ENCODE results near the gene DIAPH2. TPM values are rescaled to one million over a fixed set of nuclear protein-coding genes. Genes with fewer than 3 reads are reported as not detected.

DIAPH2 gene
- total RNA-seq, 1 experiment from 2014 or later = 15.9 TPM

DNA sequence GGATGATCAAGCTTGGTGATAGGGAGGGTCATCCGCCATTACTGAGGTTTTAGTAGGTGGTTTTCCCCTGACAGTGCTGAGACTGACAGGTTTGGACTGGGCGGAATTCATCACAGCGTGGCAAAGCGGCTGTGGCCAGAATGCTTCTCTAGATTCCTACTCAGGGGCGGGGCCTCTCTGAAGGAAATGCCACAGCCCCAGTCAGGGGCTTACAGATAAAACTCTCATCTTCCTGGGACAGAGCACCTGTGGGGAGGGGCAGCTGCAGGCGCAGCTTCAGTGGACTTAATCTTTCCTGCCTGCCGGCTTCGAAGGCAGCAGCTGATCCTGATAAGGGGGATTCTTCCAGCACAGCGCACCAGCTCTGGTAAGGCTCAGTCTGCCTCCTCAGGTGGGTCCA is 515.8 kb downstream of the DIAPH2 start (continued):
- TF ChIP-seq, protein P1, sequence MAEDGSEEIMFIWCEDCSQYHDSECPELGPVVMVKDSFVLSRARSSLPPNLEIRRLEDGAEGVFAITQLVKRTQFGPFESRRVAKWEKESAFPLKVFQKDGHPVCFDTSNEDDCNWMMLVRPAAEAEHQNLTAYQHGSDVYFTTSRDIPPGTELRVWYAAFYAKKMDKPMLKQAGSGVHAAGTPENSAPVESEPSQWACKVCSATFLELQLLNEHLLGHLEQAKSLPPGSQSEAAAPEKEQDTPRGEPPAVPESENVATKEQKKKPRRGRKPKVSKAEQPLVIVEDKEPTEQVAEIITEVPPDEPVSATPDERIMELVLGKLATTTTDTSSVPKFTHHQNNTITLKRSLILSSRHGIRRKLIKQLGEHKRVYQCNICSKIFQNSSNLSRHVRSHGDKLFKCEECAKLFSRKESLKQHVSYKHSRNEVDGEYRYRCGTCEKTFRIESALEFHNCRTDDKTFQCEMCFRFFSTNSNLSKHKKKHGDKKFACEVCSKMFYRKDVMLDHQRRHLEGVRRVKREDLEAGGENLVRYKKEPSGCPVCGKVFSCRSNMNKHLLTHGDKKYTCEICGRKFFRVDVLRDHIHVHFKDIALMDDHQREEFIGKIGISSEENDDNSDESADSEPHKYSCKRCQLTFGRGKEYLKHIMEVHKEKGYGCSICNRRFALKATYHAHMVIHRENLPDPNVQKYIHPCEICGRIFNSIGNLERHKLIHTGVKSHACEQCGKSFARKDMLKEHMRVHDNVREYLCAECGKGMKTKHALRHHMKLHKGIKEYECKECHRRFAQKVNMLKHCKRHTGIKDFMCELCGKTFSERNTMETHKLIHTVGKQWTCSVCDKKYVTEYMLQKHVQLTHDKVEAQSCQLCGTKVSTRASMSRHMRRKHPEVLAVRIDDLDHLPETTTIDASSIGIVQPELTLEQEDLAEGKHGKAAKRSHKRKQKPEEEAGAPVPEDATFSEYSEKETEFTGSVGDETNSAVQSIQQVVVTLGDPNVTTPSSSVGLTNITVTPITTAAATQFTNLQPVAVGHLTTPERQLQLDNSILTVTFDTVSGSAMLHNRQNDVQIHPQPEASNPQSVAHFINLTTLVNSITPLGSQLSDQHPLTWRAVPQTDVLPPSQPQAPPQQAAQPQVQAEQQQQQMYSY (CRISPR knock-in tag; IDR thresholded peaks at IDR 0.05) = no peak

DNA sequence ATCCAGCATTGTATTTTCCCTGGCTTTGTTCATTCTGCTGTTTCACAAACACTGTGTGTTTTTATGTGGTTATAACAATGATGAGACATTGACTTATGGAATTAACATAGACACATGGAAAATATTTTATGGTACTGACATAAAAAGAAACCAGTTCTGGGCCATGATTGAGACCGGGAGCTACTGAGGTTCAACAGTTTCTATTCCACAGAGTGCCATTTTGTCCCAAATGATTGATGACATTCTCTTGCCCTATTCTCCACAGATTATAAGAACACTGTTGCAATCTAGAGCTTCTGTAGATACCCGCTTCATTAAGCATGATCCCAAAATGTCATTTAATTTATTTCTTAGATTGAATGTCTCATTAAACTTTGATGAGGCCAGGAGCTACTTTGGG is 525.9 kb downstream of the DIAPH2 start:
- no peak for TF ChIP-seq ZBTB21 (CRISPR knock-in tag; IDR thresholded peaks at IDR 0.05; ENCODE audit: borderline replicate concordance)
- TF ChIP-seq, protein P2, sequence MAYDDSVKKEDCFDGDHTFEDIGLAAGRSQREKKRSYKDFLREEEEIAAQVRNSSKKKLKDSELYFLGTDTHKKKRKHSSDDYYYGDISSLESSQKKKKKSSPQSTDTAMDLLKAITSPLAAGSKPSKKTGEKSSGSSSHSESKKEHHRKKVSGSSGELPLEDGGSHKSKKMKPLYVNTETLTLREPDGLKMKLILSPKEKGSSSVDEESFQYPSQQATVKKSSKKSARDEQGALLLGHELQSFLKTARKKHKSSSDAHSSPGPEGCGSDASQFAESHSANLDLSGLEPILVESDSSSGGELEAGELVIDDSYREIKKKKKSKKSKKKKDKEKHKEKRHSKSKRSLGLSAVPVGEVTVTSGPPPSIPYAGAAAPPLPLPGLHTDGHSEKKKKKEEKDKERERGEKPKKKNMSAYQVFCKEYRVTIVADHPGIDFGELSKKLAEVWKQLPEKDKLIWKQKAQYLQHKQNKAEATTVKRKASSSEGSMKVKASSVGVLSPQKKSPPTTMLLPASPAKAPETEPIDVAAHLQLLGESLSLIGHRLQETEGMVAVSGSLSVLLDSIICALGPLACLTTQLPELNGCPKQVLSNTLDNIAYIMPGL (CRISPR knock-in tag; IDR thresholded peaks at IDR 0.05) = no peak
- H3K9me3 Mint-ChIP-seq = 0 out of 2 replicates have a peak, but pooled peaks cover 3% of the 10 kb centered on the region
- CTCF ChIA-PET = no interaction called here
- DNase-seq (ENCODE audit: low spot score) = no peak
- H3K4me1 Mint-ChIP-seq = no peaks in the 10 kb centered on the region
- no peaks in the 10 kb centered on the region for H3K36me3 Mint-ChIP-seq
- no peak for ATAC-seq
- H3K27ac Mint-ChIP-seq = no peak overlapping the region
- H3K4me3 Mint-ChIP-seq = no peak overlapping the region
- POLR2A ChIA-PET = no interaction called here
- H3K27me3 Mint-ChIP-seq (ENCODE audit: low read depth) = no peaks in the 10 kb centered on the region

DNA sequence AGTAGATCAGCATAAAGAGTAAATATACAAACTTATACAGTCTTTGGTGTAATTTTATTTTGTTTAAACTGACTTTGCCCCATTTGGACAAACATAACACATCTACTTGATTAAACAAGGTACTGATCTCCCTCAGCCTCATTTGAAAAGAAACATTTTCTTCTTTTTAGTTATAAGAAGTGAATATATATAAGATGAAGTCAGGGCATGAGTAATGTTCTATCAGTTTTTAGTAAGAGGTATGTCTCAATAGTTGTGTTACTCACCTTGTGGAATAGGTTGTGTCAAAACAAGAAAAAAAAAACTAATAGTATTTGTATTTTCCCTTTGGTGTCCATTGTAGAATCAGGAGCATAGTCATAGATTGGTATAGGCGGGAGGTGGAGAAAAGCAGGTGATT is 526.4 kb downstream of the DIAPH2 start:
- no peaks in the 10 kb centered on the region for H3K27me3 Mint-ChIP-seq (ENCODE audit: low read depth)
- no peaks in the 10 kb centered on the region for H3K36me3 Mint-ChIP-seq
- H3K4me1 Mint-ChIP-seq = no peaks in the 10 kb centered on the region
- H3K27ac Mint-ChIP-seq = no peak overlapping the region
- H3K4me3 Mint-ChIP-seq = no peak overlapping the region
- H3K9me3 Mint-ChIP-seq = no peaks in the 10 kb centered on the region
- POLR2A ChIA-PET = no interaction called here
- DNase-seq (ENCODE audit: low spot score) (no peak), ATAC-seq (no peak)
- TF ChIP-seq, protein P3, sequence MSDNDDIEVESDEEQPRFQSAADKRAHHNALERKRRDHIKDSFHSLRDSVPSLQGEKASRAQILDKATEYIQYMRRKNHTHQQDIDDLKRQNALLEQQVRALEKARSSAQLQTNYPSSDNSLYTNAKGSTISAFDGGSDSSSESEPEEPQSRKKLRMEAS (CRISPR knock-in tag; IDR thresholded peaks at IDR 0.05) = no peak
- no peak for TF ChIP-seq TCF7 (CRISPR knock-in tag; IDR thresholded peaks at IDR 0.05; ENCODE audit: low read depth)
- TF ChIP-seq, protein P4, sequence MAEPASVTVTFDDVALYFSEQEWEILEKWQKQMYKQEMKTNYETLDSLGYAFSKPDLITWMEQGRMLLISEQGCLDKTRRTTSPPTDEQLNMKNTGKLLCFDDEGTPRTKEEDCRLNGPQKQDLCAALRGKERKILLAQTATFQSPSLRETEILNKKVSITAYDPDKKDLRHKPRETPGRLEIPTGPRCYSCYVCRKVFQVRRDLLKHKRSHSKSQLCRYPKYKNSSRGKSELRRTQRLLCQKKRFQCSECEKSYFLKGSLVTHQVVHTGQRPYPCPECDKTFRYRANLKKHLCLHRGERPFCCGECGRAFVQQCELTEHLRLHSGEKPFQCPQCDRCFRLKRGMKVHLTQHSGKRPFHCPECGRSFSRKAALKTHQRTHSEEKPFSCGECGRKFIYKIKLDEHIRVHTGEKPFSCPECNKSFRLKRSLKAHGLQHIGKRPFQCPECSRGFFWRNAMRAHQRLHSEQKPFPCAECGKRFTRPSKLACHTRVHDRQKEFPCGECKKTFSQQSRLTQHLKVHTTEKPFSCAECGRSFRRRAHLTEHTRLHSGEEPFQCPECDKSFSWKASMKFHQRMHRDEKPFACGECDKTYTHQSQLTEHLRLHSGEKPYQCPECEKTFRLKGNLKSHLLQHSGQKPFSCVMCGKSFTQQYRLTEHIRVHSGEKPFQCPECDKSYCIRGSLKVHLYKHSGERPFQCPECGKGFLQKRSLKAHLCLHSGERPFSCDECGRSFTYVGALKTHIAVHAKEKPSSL (CRISPR knock-in tag; conservative IDR thresholded peaks at IDR 0.05) = no peak
- TF ChIP-seq NFE2L1 (CRISPR knock-in tag; IDR thresholded peaks at IDR 0.05) = no peak
- TF ChIP-seq CREM (CRISPR knock-in tag; IDR thresholded peaks at IDR 0.05) = no peak
- no peak for TF ChIP-seq FOXK1 (CRISPR knock-in tag; IDR thresholded peaks at IDR 0.05)
- TF ChIP-seq, protein P5, sequence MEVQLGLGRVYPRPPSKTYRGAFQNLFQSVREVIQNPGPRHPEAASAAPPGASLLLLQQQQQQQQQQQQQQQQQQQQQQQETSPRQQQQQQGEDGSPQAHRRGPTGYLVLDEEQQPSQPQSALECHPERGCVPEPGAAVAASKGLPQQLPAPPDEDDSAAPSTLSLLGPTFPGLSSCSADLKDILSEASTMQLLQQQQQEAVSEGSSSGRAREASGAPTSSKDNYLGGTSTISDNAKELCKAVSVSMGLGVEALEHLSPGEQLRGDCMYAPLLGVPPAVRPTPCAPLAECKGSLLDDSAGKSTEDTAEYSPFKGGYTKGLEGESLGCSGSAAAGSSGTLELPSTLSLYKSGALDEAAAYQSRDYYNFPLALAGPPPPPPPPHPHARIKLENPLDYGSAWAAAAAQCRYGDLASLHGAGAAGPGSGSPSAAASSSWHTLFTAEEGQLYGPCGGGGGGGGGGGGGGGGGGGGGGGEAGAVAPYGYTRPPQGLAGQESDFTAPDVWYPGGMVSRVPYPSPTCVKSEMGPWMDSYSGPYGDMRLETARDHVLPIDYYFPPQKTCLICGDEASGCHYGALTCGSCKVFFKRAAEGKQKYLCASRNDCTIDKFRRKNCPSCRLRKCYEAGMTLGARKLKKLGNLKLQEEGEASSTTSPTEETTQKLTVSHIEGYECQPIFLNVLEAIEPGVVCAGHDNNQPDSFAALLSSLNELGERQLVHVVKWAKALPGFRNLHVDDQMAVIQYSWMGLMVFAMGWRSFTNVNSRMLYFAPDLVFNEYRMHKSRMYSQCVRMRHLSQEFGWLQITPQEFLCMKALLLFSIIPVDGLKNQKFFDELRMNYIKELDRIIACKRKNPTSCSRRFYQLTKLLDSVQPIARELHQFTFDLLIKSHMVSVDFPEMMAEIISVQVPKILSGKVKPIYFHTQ (CRISPR knock-in tag; IDR thresholded peaks at IDR 0.05) = no peak
- CTCF ChIA-PET = no interaction called here
